Mucosa of descending colon (tissue), 3 donors: ENCODE data around the gene OR8G5. TPM values are rescaled to one million over a fixed set of nuclear protein-coding genes. Genes with fewer than 3 reads are reported as not detected.

Source experiments
- ATAC-seq: fragments of 200-7000 bp; cut with Tn5 transposase; one replicate; pipeline ENCODE4 v1.9.1; 2020; ENCODE audit warnings: mild to moderate bottlenecking, moderate library complexity
- DNase-seq, 3 donors: peaks; one replicate each; pipeline ENCODE4 v3.0.0-alpha.2; 2020
- H3K36me3 ChIP-seq: fragments of 200-600 bp; one replicate; pipeline ENCODE4 v1.8.0; 2021; ENCODE audit warnings: low read depth, mild to moderate bottlenecking
- H3K4me1 ChIP-seq: fragments of 200-600 bp; one replicate; pipeline ENCODE4 v1.8.0; 2021; ENCODE audit warnings: low read depth, mild to moderate bottlenecking
- H3K4me3 ChIP-seq: fragments of 200-600 bp; one replicate; pipeline ENCODE4 v1.8.0; 2021; ENCODE audit warnings: mild to moderate bottlenecking
- H3K9me3 ChIP-seq: fragments of 200-600 bp; one replicate; pipeline ENCODE4 v1.8.0; 2021; ENCODE audit warnings: mild to moderate bottlenecking
- CTCF ChIP-seq: fragments of 200-600 bp; IDR thresholded peaks from one replicate; pipeline ENCODE4 v1.8.0; 2022; ENCODE audit warnings: antibody characterized with exemption, mild to moderate bottlenecking
- intact Hi-C, 2 donors: fragments of 100-400 bp; cut with DNase I in 1 of 2; cut with micrococcal nuclease in 1 of 2; formaldehyde crosslinking; loops; one replicate each; pipeline versions ENCODE4 v1.11.0 to v1.11.1; 2022; cut with DNase I, micrococcal nuclease
- total RNA-seq, 3 donors: library from RNA; stranded (reverse); fragmentation: NEBNext Ultra II Directional in 2 of 3; extraction: Animal tissue kit (Norgen Biotek cat#: 25700) in 2 of 3; gene quantifications; one replicate each; pipeline versions ENCODE4 v1.2.1 to v1.2.4, GENCODE V29; 2021 to 2023
- donor health status: DM: no; HTN: no; CAD: no; lungs with moderate emphysema.
- donor health status: DM: no; HTN: no; CAD: no.
- donor health status: DM: no; HTN: yes; CAD: no.

The OR8G5 gene
- total RNA-seq, 3 donors from 2014 or later = not detected

GRCh38 chr11:124277207-124277606 lies 21.0 kb downstream of the OR8G5 start:
- no peak for TF ChIP-seq CTCF
- intact Hi-C loops = no loop called here
- Histone ChIP-seq H3K9me3 (no peaks in the 10 kb centered on the region), H3K4me3 (no peak overlapping the region), H3K36me3 (no peaks in the 10 kb centered on the region), H3K4me1 (no peaks in the 10 kb centered on the region)
- DNase-seq = no peak
- peak; percentile 15 for ATAC-seq

- no peak for TF ChIP-seq CTCF
- peak; percentile 49 for ATAC-seq
- H3K36me3 ChIP-seq = no peaks in the 10 kb centered on the region
- DNase-seq = no peak
- H3K4me3 ChIP-seq = no peak overlapping the region
- H3K4me1 ChIP-seq = no peaks in the 10 kb centered on the region
- intact Hi-C loops = no loop called here
- no peaks in the 10 kb centered on the region for H3K9me3 ChIP-seq
Observed at GRCh38 chr11:124277804-124278203, 21.6 kb downstream of the OR8G5 start.

GRCh38 chr11:124278261-124278660 lies 22.1 kb downstream of the OR8G5 start:
- intact Hi-C loops = no loop called here
- ATAC-seq = no peak
- Histone ChIP-seq H3K4me3 (no peak overlapping the region), H3K4me1 (no peaks in the 10 kb centered on the region), H3K9me3 (no peaks in the 10 kb centered on the region), H3K36me3 (no peaks in the 10 kb centered on the region)
- DNase-seq = no peak
- no peak for TF ChIP-seq CTCF

- no peak for DNase-seq
- intact Hi-C loops = no loop called here
- H3K4me3 ChIP-seq = no peak overlapping the region
- H3K4me1 ChIP-seq = no peaks in the 10 kb centered on the region
- no peak for TF ChIP-seq CTCF
- ATAC-seq = no peak
- no peaks in the 10 kb centered on the region for H3K9me3 ChIP-seq
- H3K36me3 ChIP-seq = no peaks in the 10 kb centered on the region
Observed at GRCh38 chr11:124285610-124286344, 29.6 kb downstream of the OR8G5 start.

GRCh38 chr11:124294687-124295086 lies 38.5 kb downstream of the OR8G5 start:
- Histone ChIP-seq H3K9me3 (no peaks in the 10 kb centered on the region), H3K4me1 (no peaks in the 10 kb centered on the region), H3K4me3 (no peak overlapping the region), H3K36me3 (no peaks in the 10 kb centered on the region)
- no peak for TF ChIP-seq CTCF
- intact Hi-C loops = no loop called here
- ATAC-seq (no peak), DNase-seq (no peak)
